SKM-1 treated with dmso at 0.1 percent for 144 hours (cell line): ENCODE measurements around the gene FREM1.

Experiments
- DNase-seq: peaks from one replicate; lab custom pipeline; 2025; ENCODE audit not compliant: unreplicated experiment; lab: John Stamatoyannopoulos, UW

The FREM1 gene

DNA sequence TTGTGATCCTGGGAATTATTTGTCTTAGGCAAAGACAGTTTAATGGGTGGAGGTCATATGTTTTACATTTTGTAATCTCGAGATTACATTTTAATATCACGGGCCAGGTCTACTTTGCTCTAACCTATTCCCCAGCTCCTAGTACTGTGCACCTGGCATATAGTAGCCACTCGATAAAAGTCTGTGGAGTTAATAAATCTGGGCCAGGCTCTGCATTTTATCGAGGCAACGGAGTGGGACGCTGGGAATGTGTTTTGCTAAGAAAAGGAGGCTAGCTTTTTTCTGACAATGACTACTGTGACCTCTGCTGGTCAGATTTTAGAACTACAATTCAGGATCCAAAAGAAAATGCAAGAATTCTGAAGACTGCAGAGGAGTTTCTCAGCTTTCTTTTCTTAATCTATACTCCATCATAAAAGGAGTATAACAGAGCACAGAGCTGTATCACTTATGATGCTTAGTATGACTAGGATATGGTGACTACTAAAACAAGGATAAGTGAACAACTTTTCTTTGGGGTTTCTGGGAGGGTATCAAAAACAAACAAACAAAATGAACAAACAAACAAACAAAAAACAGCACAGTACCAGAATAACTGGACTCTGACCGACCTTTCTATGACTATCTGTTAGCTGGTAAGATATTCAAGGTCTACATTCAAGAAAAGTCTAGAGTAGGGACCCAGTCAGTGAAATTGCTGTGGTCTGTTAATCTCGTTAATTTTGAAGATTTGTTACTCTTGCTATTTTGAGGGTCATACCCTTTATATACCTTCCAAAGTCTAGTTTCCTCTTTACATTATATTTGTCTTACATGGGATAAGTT, 141.6 kb downstream of the FREM1 start:
- peak; percentile 50 for DNase-seq

DNA sequence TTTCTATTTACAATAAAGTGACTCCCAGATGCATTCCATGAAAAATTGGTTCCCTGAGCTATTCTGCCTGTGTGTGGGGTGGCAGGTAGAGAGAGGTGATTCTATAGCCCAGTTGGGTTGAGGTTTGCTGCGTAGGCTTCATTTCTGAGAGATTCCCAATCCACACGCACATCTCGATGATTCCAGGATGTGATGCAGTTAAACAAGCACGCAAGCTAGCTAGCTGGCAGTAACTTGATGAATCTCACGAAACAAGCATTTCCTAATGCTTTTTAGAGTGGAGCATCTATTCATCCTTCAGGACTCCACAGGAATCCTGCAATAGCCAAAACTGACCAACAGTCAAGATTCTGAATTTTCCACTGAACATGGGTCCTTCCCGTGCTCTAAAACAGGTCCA, 143.9 kb downstream of the FREM1 start:
- no peak for DNase-seq

DNA sequence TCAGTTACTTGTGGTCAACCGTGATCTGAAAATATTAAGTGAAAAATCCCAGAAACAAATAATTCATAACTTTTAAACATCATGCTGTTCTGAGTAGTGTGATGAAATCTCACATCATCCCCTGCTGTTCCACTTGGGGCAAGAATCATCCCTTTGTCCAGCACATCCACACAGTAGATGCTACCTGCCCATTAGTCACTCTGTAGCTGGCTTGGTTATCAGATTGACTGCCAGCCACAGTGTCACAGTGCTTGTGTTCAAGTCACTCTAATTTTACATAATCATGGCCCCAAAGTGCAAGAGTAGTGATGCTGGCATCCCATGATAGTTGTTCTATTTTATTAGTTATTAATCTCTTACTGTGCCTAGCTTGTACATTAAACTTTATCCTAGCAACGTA, 148.6 kb downstream of the FREM1 start:
- no peak for DNase-seq

DNA sequence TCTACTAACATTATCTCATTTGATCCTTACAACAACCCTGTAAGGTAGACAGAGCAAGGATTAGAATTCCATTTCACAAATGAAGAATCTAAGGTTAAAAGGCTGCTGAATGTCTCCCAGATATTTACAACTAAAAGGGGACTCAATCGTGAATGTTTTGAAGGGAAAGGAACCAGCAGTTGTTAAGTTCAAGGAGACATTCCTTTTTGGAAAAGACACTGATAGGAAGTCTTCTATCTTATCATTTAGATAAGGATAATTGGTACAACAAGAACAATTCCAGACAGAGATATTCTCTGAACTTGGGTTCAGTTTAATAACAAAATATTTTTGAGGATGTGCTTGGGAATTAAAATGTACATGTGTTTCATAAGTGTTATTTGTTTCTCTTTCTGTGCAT, 150.2 kb downstream of the FREM1 start:
- DNase-seq, result no peak

DNA sequence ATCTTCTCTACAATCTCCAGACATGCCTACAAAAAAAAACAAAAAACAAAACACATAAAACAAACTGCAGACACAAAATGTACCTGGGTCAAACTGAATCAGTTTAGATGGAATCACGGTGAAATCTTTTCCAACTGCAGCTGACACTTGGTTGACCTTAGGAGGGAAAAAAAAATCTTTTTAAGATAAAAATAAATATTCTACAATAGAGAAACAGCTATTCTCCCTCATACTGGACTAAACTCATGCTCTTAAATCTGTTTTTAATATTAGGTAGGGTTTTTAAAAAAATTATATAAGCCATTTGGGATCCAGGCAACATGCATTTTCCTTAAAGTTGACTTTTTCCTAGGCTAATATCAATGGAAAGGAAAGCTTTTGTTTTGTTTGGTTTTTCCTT, 153.9 kb downstream of the FREM1 start:
- DNase-seq, result no peak

DNA sequence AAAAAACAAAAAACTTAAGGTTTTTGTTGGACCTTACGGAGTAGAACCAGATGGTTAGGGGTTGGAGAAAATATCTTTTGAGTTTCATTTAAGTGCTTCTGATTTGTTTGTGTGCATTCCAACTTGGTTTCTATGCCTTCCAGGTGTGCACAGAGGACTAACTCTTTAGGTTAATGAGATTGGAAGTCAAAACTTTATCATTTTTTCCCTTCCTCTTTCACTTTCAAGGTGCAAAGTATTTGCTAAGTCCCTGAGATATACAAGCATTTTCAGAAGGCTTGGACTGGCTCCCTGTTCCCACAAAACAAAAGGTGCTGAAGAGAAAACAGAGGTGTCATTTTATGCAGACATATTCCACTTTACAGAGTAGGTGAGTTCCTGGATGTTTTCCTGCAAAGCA, 157.4 kb downstream of the FREM1 start:
- no peak for DNase-seq

DNA sequence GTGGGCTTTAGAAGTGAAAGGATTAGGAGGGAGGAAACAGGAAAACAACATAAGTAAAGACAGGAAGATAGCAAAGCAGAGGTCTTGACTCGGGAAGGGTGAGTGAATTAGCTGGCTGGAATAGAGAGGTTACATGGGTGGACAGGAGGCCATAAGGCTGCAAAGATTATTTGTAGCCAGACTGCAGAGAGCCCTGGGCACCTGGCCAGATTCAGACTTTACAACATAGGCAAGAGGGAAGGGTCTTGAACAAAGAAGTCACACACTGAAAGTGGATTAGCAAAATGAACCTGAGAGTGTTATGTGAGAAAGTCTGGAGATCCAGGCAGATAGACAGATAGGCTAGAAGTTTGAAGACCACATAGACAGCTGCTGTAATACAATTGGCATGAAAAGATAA, 158.0 kb downstream of the FREM1 start:
- DNase-seq, result no peak

DNA sequence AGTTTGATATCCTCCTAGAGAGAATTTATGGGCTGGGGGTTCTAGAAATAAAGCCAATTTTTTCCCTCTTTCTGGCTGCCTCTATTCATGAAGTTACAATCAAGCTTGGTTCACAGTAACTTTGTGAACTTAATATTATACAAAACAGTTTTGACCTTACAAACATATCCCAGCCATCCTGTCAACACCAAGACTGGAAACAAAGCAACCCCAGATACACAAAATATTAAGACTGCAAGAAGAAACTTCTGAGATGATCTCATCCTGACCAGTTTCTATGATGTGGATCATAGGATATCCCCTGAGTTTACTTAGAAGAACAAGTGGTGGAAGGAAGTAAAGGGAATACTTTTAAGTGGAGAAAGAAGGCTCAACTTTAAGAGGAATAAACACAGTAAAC, 159.4 kb downstream of the FREM1 start:
- DNase-seq, result no peak

DNA sequence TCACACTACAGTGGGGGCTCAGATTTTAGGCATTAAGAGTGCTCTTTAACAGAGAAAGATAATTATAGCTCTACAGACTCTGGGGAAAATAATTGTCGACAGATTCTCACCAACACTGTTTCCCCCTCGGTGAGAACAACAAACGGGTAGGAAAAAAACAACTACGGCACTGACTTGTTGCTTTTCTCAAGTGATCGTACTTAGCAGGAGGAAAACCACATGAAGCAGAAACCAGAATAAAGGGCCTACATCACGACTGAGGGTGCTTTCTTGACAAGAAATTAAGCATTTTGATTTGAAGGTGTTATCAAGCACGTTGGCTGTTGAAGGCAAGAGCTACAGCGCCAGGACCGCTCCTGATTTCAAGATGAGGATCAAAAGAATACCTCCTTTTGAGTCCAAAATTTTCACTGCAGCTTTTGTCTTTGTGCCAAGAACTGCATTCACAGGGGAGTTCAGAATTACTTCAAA, 160.5 kb downstream of the FREM1 start:
- DNase-seq, result no peak

DNA sequence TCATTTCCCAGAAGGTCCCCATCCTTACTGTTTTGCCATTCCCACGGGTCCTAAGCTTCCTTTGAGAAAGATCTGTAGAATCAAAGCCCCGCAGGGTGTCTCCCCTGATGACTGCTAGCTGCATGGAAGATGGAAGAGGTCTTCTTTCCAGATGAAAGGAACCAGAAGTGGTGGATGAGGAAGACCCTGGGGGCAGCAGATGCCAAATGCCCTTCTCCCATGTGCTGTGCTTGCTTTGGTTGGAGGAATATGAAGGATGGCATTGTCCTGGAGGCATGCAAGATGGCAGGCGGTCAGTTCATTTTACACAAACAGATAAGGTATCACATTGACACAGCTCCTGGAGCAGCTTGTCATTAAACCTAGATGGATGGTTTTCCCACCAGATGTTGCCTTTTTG, 161.9 kb downstream of the FREM1 start:
- no peak for DNase-seq

DNA sequence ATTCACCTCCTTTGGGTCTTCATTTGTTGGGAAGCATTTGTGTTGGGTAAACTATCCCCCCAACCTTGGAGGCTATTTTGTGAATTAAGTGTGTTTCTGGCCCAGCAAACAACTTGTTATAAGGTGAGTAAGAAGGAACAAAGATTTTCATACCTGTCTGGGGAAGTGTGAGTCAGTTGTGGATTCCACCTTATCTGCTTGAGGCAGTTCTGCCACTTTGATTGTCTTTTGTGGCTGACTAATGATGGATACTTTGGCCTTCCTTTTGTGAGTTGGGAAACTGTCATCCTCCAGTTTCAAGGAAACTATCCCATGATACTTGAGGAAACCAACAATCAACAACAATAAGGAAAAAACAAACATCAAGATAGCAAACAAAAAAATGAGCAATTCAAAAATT, 163.1 kb downstream of the FREM1 start:
- DNase-seq, result no peak

DNA sequence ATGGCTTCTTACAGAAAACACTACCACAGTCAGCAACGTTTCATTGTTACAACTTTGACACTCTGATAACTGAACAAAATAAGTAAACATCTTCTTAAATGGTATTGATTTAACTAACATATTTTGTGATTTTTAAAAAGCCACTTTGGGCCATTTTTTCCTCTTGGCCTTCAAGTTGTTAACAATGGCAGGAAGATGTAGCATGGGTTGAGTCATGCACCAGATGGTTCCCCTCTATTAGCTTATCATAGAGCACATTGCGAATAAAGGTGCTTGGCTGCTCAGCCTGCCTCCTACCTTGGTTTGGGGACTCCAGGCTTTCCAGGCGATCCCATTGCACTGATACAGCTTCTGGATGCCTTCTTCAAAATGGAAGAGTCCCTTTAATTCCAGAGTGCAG, 163.6 kb downstream of the FREM1 start:
- no peak for DNase-seq

DNA sequence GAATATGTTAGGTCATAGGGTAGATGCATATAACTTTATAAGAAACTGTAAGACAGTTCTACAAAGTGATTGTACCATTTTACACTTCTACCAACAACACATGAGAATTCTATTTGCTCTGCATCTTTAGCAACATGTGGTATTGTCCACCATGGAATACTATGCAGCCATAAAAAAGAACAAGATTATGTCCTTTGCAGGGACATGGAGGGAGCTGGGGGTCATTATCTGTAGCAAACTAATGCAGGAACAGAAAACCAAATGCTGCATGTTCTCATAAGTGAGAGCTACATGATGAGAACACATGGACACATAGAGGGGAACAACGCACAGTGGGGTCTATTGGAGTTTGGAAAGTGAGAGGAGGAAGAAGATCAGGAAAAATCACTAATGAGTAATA, 165.5 kb downstream of the FREM1 start:
- DNase-seq, result no peak

DNA sequence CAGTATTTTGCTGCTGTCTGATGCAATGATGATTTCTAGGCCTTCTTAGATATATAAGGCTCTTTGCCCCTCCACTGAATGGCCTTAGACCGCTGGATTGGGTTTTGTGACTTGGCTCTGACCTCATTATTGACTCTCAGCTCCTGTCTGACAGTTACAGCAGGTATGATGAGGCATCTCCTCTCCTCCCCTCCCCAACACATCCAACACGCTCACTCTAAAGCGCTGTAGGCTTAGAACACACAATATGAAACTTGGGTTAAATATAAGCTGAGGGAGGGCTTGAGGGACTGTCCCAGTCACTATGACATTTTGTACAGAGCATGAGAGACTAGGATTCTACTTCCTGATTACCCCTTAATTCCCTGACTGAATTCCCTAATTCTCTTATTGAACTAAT, 168.9 kb downstream of the FREM1 start:
- no peak for DNase-seq

DNA sequence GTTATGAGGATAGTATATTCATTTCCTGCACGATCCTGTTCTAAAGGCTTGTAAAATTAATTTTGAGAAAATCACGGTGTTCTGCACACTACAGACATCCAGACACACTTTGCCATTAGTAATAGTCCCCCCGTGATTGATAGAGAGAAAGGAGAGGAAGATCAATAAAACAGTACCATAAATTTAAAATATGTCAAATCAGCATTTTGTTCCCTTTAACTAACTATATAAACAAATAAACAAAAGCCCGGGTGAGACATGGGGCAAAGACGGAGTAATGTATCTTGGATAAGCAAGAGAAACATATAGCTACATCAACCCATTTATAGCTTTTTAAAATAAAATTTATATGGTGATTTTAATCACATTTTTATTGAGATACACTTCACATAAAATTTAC, 177.1 kb downstream of the FREM1 start:
- no peak for DNase-seq

DNA sequence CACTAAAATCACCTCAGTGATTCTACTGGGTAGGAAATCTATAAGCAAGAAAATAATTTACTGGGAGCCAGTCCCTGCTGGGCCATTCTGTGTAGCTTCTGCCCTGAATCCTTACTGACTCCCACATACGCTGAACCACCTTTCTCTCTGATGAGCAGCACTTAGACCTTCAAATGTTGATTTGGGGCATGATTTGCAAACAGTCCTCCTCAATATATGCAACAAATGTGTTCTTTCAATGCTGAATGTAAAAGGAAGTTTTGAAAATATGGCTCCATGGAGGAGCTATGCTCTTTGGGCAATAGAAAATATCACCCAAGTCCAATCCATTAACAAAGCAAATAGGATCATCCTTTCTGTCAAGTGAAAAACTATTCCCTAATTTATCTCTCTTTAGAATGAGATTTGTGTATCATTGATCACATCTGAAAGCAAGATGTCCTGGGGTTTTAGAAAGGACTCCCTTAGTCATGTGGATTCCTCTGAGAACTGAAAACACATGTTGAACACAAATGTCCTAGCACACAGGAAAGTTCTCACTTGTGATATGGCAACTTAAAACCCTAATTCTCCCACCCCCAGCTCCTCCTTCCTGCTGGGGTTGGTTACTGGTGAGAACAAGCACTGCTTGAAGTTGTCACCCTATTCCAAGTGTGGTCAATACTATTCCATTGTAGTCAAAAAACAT, 178.8 kb downstream of the FREM1 start:
- no peak for DNase-seq

DNA sequence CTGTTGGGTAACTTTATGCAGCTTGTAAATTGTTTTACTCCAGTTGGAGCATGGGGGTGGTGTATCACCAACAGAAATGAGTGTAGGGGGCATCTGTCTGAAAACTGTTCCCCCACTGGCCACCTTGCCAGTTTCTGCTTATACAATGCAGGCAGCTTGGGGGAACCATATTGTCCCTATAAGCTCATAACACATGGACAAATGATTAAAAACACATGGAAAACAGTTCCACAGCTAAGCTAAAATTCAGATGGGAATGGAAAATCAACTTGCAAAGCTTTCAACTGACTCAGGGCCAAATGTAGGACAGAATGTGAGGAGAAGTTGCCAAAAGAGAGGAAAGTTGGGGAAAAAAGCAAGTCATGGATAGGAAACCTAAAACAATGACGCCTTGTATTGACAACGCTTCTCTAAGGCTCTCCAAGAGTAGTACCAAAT, 179.7 kb downstream of the FREM1 start:
- no peak for DNase-seq

DNA sequence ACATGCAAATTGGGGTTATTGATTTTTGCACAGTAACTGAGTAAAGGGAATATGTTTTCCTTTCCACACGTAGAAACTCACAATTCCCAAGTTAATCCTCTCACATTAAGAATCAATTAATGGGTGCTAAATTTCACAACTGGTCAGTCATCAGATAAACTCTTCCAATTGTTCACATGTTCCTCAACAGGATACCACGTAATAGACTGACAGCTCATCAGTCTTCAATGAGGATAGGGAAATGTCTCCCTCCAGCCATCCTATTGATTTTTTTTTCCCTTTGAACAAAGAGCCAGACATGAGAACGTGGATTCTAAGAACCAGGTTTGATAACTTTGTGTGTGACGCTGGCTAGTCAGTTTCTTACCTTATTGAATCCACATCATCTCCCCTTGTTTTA, 186.9 kb downstream of the FREM1 start:
- no peak for DNase-seq

DNA sequence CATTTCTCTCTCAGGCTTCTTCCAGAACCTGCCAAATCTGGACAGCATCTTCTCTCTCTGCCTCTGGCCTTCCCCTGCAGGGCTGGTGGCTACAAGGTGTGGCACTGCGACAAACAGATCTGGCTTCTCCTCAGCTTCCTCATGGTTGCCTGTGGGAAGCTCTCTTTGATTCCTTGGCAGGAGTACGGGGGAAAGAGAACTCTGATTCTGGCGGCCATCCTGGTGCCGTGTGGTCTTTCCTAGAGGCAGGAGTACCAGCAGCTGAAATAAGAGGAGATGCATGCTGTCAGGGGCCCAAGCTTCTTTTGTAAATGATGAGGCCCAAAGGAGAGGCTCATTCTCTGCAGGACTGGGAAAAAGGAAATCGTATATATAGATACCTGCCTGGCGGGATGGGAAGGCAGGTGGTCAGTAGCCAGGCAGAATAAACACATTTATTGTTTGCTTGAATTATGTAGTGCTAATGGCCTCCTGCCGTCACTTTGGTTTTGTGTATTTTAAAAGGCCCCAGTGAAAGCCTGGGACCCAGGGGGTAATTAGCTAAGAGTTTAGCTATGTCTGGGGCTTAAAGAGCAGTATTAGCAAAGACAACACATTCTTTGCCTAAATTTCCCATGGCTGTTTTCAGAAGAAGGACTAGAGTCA, 187.7 kb downstream of the FREM1 start, which contains the start of gene CER1:
TSS of gene CER1 (minus strand) at position 343 of the 645 bp plus-strand sequence. CDS start at position 282, 61 bp downstream.
- no peak for DNase-seq

DNA sequence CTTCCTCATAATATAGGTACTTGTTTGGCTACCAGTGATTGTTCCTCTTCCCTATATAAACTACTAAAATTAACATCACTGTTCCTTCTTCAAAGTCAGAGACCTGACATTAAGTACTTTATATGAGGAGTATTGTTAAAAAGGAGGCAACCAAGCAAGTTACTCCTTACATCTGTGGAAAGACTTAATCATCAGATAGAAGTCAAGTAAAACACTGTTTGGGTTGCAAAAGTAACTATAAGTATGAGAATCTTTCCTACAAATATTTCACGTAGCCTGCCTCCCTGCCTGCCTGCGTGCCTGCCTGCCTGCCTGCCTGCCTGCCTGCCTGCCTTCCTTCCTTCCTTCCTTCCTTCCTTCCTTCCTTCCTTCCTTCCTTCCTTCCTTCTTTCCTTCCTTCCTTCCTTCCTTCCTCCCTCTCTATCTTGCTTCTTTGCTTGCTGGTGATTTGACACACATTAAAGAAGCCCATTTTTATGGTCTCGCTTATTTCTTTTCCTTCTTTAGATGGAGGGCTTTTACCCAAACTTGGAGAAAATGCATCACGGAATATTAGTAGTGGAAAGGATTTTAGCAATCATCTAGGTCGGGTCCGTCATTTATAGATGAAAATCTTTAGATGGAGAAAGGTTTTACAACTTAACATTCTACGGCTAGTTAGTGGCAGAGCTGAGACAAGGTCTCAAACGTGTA, 190.9 kb downstream of the FREM1 start:
- no peak for DNase-seq

DNA sequence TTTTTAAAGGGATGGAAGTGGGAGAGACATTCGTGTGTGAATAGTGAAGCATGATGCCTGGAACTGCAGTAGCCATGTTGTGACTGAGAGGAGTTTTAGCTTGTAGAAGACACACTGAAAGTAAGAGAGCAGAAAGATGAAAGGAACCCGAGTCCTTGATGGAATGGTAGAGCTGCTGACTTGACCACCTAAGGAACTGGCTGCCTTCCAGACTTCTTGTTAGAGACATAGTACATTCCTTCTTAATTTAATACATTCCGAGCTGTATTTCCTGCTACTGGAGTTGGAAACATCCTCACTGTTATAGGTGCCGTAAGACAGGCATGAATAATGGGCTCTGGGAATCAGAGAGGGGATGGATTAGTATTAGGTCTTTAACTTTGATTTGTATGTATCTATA, 195.1 kb downstream of the FREM1 start:
- no peak for DNase-seq
